CD4-positive, alpha-beta T cell treated with Interleukin-10 for 1 hour (primary cell): ENCODE measurements around the gene OR1I1.

Experiments used
- DNase-seq: peaks from one replicate; pipeline ENCODE4 v3.0.0-alpha.2; 2020

Gene OR1I1

GRCh38 chr19:15120135-15121026, 38.4 kb downstream of the OR1I1 start:
- DNase-seq, result no peak

- no peak for DNase-seq
Observed at GRCh38 chr19:15122331-15123030, 40.5 kb downstream of the OR1I1 start.

GRCh38 chr19:15123031-15123890, 41.2 kb downstream of the OR1I1 start:
- DNase-seq, result no peak

GRCh38 chr19:15123900-15124299, 41.9 kb downstream of the OR1I1 start:
- DNase-seq, result no peak

GRCh38 chr19:15124572-15125231, 42.7 kb downstream of the OR1I1 start:
- no peak for DNase-seq

GRCh38 chr19:15125232-15126067, 43.4 kb downstream of the OR1I1 start:
- peak; percentile 98 for DNase-seq

- DNase-seq, result no peak
Observed at GRCh38 chr19:15126131-15126910, 44.3 kb downstream of the OR1I1 start.

GRCh38 chr19:15128162-15128770, 46.3 kb downstream of the OR1I1 start:
- no peak for DNase-seq

- DNase-seq, result peak; percentile 38
Observed at GRCh38 chr19:15129856-15130585, 48.0 kb downstream of the OR1I1 start.

- no peak for DNase-seq
Observed at GRCh38 chr19:15136234-15136954, 54.4 kb downstream of the OR1I1 start.

GRCh38 chr19:15137777-15138176, 55.8 kb downstream of the OR1I1 start:
- DNase-seq, result no peak

GRCh38 chr19:15138427-15138826, 56.4 kb downstream of the OR1I1 start:
- no peak for DNase-seq

GRCh38 chr19:15141143-15141542, 59.1 kb downstream of the OR1I1 start:
- no peak for DNase-seq

- DNase-seq, result no peak
Observed at GRCh38 chr19:15142313-15142712, 60.3 kb downstream of the OR1I1 start.
